ENCODE measurements around the gene GID8. TPM values are rescaled to one million over a fixed set of nuclear protein-coding genes. Genes with fewer than 3 reads are reported as not detected.

Gene GID8
- total RNA-seq, 1 experiment from 2014 or later, result 35.6 TPM

DNA sequence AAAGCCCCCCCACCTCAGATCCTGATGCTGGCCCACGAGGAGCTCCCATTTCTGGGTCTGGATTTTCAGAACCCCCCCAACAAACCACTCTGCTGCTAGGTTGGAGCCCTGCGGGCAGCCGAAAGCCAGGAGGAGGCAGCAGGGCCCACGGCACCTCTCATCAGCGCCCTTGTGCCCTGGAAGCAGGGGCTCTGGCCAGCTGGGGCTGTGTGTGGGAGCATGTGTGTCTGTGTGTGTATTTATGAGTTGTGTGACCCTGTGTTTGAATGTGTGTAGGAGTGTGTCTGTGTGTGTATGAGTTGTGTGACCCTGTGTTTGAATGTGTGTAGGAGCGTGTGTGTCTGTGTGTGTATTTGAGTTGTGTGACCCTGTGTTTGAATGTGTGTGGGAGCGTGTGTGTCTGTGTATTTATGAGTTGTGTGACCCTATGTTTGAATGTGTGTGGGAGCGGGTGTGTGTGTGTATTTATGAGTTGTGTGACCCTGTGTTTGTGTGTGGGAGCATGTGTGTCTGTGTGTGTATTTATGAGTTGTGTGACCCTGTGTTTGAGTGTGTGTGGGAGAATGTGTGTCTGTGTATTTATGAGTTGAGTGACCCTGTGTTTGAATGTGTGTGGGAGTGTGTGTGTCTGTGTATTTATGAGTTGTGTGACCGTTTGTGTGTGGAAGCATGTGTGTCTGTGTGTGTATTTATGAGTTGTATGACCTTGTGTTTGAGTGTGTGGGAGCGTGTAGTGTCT lies 33.4 kb downstream of the GID8 start:
- no peaks in the 10 kb centered on the region for H4K20me1 ChIP-seq (ENCODE audit: insufficient read depth)
- H3K36me3 ChIP-seq (ENCODE audit: control insufficient read depth in 1 of 2, insufficient read depth in 2 of 2, low read length in 2 of 2), result no peaks in the 10 kb centered on the region
- no peak overlapping the region for H3K9ac ChIP-seq (ENCODE audit: low read length)
- intact Hi-C loops (cut with micrococcal nuclease), result no loop called here
- no peaks in the 10 kb centered on the region for H3K79me2 ChIP-seq (ENCODE audit: insufficient read depth, low read length)
- no peak overlapping the region for H3K27ac ChIP-seq (ENCODE audit: low read depth, low read length)
- no peaks in the 10 kb centered on the region for H3K27me3 ChIP-seq (ENCODE audit: insufficient read depth, low read length)
- CTCF ChIA-PET, result interaction anchor here (0.6 to 1.6 kb wide), 4 partner anchors 38 to 149 kb away, joined by 3 to 5 read pairs (median 3); no protein-coding TSS in a partner anchor
- H3K4me3 ChIP-seq (replicated peaks in 1 of 2; ENCODE audit: low read depth in 1 of 2, low read length in 2 of 2), result no peak overlapping the region
- RAD21 ChIA-PET (ENCODE audit: low non-redundant PET in 1 of 2, low total read pairs in 2 of 2, uncharacterized antibody in 2 of 2, unreplicated experiment in 2 of 2), result interaction anchor here in 1 of 2 experiments (0.9 kb wide), 1 partner anchor 38 kb away, joined by 3 read pairs; no protein-coding TSS in a partner anchor
- no peak overlapping the region for H2AFZ ChIP-seq (ENCODE audit: low read depth, low read length, poor library complexity, severe bottlenecking)
- no peaks in the 10 kb centered on the region for H3K9me2 ChIP-seq (ENCODE audit: insufficient read depth)
- ATAC-seq (no peak), DNase-seq (ENCODE audit: low read depth, low spot score) (no peak)
- BruUV-seq (replicated peaks), result no TSS peak
- POLR2A ChIA-PET, result no interaction called here
- peaks cover 5 to 10% of the 10 kb centered on the region in 2 experiments; a peak in 2 of 4 replicates for H3K4me1 ChIP-seq (ENCODE audit: control insufficient read depth in 1 of 2, insufficient read depth in 2 of 2, low read length in 2 of 2)
- no peaks in the 10 kb centered on the region for H3K9me3 ChIP-seq (ENCODE audit: control insufficient read depth in 1 of 2, insufficient read depth in 1 of 2, low read depth in 1 of 2, low read length in 2 of 2)
- no peak overlapping the region for H3K4me2 ChIP-seq (ENCODE audit: low read length)
- no peak for TF ChIP-seq ZNF274 (IDR thresholded peaks at IDR 0.05; ENCODE audit: low read depth, low read length)
- no peak for TF ChIP-seq EZH2phosphoT487 (IDR thresholded peaks at IDR 0.05; ENCODE audit: borderline replicate concordance)
- TF ChIP-seq, protein P1, sequence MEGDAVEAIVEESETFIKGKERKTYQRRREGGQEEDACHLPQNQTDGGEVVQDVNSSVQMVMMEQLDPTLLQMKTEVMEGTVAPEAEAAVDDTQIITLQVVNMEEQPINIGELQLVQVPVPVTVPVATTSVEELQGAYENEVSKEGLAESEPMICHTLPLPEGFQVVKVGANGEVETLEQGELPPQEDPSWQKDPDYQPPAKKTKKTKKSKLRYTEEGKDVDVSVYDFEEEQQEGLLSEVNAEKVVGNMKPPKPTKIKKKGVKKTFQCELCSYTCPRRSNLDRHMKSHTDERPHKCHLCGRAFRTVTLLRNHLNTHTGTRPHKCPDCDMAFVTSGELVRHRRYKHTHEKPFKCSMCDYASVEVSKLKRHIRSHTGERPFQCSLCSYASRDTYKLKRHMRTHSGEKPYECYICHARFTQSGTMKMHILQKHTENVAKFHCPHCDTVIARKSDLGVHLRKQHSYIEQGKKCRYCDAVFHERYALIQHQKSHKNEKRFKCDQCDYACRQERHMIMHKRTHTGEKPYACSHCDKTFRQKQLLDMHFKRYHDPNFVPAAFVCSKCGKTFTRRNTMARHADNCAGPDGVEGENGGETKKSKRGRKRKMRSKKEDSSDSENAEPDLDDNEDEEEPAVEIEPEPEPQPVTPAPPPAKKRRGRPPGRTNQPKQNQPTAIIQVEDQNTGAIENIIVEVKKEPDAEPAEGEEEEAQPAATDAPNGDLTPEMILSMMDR (IDR thresholded peaks at IDR 0.05 in 2 of 3, conservative IDR thresholded peaks at IDR 0.05 in 1 of 3; ENCODE audit: borderline replicate concordance in 1 of 3, insufficient read depth in 1 of 3, low read depth in 2 of 3, low read length in 2 of 3), result no peak
- no peak for TF ChIP-seq POLR2AphosphoS5 (IDR thresholded peaks at IDR 0.05; ENCODE audit: low read depth, low read length)
